Uterus (tissue), 4 donors: ENCODE measurements around the gene PTPRJ. TPM values are rescaled to one million over a fixed set of nuclear protein-coding genes. Genes with fewer than 3 reads are reported as not detected.
A peak's percentile ranks its signal among the peaks of the same experiment; 100 is the strongest.
"Not testable (repeated sequence)": the region's sequence is repeated elsewhere in the genome, so short reads cannot be mapped to it uniquely, and the experiment has no call there.

Experiments
- DNase-seq, 2 donors: peaks; one replicate each; pipeline ENCODE4 v3.0.0-alpha.2; 2019 to 2020
- H3K27ac ChIP-seq, 2 donors: fragments of 200-600 bp; sonication (generic); 1 replicate in 1 of 2; 2 replicates in 1 of 2; pipeline ENCODE4 v1.5.1; 2016 to 2018
- H3K27me3 ChIP-seq, 2 donors: fragments of 200-600 bp; sonication (generic); one replicate each; pipeline ENCODE4 v1.5.1; 2018 to 2019; ENCODE audit warnings: control low read depth in 1 of 2
- H3K36me3 ChIP-seq, 2 donors: fragments of 200-600 bp; sonication (generic); one replicate each; pipeline ENCODE4 v1.5.1; 2019; ENCODE audit warnings: control low read depth in 1 of 2
- H3K4me1 ChIP-seq, 2 donors: fragments of 200-600 bp; sonication (generic); one replicate each; pipeline ENCODE4 v1.5.1; 2018 to 2019; ENCODE audit warnings: control low read depth in 1 of 2
- H3K4me3 ChIP-seq, 2 donors: fragments of 200-600 bp; sonication (generic); 1 replicate in 1 of 2; 2 replicates in 1 of 2; pipeline ENCODE4 v1.5.1; 2018 to 2019; ENCODE audit warnings: mild to moderate bottlenecking in 1 of 2
- H3K9me3 ChIP-seq, 2 donors: fragments of 200-600 bp; sonication (generic); one replicate each; pipeline ENCODE4 v1.5.1; 2019; ENCODE audit warnings: control low read depth in 1 of 2
- POLR2A ChIP-seq, 2 donors: fragments of 450-650 bp; IDR thresholded peaks; one replicate each; pipeline ENCODE4 v1.6.1; 2016; ENCODE audit warnings: antibody characterized with exemption in 2 of 2, mild to moderate bottlenecking in 1 of 2, moderate library complexity in 1 of 2
- intact Hi-C: fragments of 100-400 bp; cut with DNase I; formaldehyde crosslinking; loops from one replicate; pipeline ENCODE4 v1.15.1; 2023; ENCODE audit warnings: low total_unique reads
- total RNA-seq, 4 donors: library from RNA; depleted of rRNA in 3 of 4; stranded (reverse); fragments of >200 nt in 3 of 4; gene quantifications; one replicate each; pipeline versions ENCODE4 v1.1.0 to v1.2.4, GENCODE V29; 2014 to 2023
- TF ChIP-seq, protein P1 (sequence below), 4 experiments: fragments of 200-600 bp in 2 of 4; fragments of 450-650 bp in 2 of 4; sonication (generic) in 2 of 4; IDR thresholded peaks; one replicate each; pipeline ENCODE4 v1.5.1; 2016 to 2019; ENCODE audit warnings: antibody characterized with exemption in 4 of 4, mild to moderate bottlenecking in 2 of 4, moderate library complexity in 1 of 4
- donor health status: DM: yes; HTN: yes; CAD: no.

PTPRJ gene
- 10 to 100 TPM in 1 of 4 donors, 1 to 10 TPM in 3; 2.1 to 22.1 (median 7.1) TPM for total RNA-seq

DNA sequence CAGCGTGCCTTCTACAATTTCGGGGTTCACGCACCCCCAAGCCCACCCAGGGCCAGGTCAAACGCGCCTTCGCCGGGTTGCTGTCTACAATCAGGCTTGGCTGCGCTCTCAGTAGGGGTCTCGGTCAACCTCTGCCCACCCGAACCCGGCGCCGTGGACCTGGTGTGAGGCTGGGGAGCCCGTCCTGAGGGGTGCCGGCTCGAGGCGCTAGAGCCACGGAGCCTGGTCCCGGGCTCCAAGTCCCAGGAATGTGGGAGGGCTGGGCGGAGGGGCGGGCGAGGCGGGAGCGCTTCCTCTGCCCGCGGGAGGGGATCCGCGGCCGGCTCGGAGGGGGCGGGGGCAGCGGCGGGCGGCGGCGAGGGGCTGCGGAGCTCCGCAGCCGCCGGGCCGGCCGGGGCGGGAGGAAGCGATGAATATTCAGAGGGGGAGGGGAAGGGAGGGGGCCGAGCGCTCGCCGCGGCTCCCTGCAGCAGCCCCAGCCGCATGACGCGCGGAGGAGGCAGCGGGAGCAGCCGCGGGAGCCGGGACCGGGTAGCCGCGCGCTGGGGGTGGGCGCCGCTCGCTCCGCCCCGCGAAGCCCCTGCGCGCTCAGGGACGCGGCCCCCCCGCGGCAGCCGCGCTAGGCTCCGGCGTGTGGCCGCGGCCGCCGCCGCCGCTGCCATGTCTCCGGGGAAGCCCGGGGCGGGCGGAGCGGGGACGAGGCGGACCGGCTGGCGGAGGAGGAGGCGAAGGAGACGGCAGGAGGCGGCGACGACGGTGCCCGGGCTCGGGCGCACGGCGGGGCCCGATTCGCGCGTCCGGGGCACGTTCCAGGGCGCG lies at the start of gene PTPRJ:
PTPRJ (plus strand) TSS at position 472 of the 819 bp plus-strand sequence. CDS start 354 bp downstream, outside the sequence.
- peaks cover 0 to 14% of the 10 kb centered on the region in 2 donors for H3K4me1 ChIP-seq
- DNase-seq = peak; percentile 25 to 27
- peak within 1 kb of the TSS; percentile 14 to 55 for H3K27ac ChIP-seq
- peak in 1 of 2 donors; percentile 49 for TF ChIP-seq POLR2A (IDR thresholded peaks at IDR 0.05)
- TF ChIP-seq, protein P1, sequence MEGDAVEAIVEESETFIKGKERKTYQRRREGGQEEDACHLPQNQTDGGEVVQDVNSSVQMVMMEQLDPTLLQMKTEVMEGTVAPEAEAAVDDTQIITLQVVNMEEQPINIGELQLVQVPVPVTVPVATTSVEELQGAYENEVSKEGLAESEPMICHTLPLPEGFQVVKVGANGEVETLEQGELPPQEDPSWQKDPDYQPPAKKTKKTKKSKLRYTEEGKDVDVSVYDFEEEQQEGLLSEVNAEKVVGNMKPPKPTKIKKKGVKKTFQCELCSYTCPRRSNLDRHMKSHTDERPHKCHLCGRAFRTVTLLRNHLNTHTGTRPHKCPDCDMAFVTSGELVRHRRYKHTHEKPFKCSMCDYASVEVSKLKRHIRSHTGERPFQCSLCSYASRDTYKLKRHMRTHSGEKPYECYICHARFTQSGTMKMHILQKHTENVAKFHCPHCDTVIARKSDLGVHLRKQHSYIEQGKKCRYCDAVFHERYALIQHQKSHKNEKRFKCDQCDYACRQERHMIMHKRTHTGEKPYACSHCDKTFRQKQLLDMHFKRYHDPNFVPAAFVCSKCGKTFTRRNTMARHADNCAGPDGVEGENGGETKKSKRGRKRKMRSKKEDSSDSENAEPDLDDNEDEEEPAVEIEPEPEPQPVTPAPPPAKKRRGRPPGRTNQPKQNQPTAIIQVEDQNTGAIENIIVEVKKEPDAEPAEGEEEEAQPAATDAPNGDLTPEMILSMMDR (IDR thresholded peaks at IDR 0.05) = peak in 1 of 4 experiments; percentile 12
- H3K9me3 ChIP-seq = no peaks in the 10 kb centered on the region
- H3K27me3 ChIP-seq = no peaks in the 10 kb centered on the region
- H3K36me3 ChIP-seq = no peaks in the 10 kb centered on the region
- intact Hi-C loops = no loop called here
- peak within 1 kb of the TSS; percentile 44 to 72 for H3K4me3 ChIP-seq

- no peaks in the 10 kb centered on the region for H3K27me3 ChIP-seq
- DNase-seq = no peak
- H3K4me1 ChIP-seq = no peaks in the 10 kb centered on the region
- H3K36me3 ChIP-seq = no peaks in the 10 kb centered on the region
- H3K9me3 ChIP-seq = no peaks in the 10 kb centered on the region
- H3K4me3 ChIP-seq = no peak overlapping the region
- intact Hi-C loops = no loop called here
- TF ChIP-seq, protein P1 (IDR thresholded peaks at IDR 0.05) = no peak
- H3K27ac ChIP-seq = no peak overlapping the region
Observed at GRCh38 chr11:47932544-47932943, 47.8 kb upstream of the PTPRJ start.

GRCh38 chr11:47933797-47934196 lies 46.6 kb upstream of the PTPRJ start:
- H3K9me3 ChIP-seq, H3K27me3 ChIP-seq, H3K4me1 ChIP-seq, intact Hi-C loops, H3K36me3 ChIP-seq, H3K4me3 ChIP-seq, DNase-seq, H3K27ac ChIP-seq: not testable (repeated sequence)

DNA sequence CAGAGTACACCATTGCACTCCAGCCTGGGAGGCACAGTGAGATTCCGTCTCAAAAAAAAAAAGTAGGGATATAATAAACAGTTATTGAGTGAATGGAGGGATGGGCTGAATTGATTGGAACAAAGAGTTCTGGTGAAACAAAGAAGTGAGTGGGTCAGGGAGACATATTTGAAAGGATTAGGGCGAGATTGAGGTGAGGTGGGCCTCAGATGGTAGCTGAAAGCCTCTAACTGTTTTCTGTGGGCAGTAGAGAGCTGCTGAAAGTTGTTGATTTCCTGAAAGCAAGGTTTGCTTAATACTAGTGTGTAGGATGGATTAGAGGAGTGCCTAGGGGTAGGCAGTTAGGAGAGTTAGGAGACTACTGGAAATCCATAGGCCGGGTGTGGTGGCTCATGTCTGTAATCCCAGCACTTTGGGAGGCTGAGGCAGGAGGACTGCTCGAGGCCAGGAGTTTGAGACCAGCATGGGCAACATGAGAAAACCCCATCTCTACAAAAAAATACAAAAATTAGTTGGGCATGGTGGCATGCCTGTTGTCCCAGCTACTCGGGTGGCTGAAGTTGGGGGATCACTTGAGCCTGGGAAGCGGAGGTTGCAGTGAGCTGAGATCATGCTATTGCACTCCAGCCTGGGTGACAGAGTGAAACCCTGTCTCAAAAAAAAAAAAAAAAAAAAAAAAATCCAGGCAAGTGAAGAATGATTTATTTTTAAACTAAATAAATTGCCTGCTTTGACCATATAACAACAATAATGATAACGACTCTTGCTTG lies 41.4 kb upstream of the PTPRJ start:
- Histone ChIP-seq H3K27ac (no peak overlapping the region), H3K27me3 (no peaks in the 10 kb centered on the region), H3K9me3 (no peaks in the 10 kb centered on the region), H3K4me3 (no peak overlapping the region), H3K36me3 (no peaks in the 10 kb centered on the region), H3K4me1 (no peaks in the 10 kb centered on the region)
- DNase-seq = no peak
- intact Hi-C loops = loop anchor here (5.0 kb wide), 1 partner anchor 168 kb away; no protein-coding TSS in a partner anchor
- TF ChIP-seq, protein P1 (IDR thresholded peaks at IDR 0.05) = no peak
- TF ChIP-seq POLR2A (IDR thresholded peaks at IDR 0.05) = no peak

DNA sequence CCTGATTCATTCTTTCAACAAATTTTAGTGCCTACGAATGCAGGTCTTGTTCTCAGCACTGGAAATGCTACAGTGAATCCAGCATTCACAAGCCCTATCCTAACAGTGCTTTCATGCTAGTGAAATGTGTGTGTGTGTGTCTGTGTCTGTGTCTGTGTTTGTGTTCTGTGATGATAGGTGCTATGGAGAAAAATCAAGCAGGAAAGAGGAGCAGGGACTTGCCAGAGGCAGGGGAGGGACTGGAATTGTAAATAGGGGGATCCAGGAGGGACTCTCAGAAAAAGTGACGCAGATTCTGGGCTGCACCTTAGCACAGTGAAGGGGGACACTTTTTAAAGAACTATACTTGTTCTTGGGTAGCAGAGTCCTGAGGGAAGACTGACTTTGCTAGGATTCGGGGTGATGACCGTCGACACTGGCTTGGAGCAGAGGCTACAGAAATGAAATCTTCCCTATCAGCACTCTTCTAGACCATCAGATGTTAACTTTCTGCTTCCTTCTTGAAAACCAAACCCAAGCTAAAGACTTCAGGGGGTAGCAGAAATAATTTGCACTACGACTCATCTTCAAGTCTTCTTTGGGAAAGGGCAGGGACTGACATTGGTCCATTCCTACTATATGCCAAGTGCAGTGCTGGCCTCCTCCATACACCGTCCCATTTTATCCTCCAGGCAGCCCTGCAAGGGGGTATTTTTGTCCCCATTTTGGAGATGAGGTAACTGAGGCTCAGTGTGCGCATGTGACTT lies 39.3 kb upstream of the PTPRJ start:
- Histone ChIP-seq H3K27ac (no peak overlapping the region), H3K4me3 (no peak overlapping the region), H3K36me3 (no peaks in the 10 kb centered on the region), H3K9me3 (no peaks in the 10 kb centered on the region), H3K4me1 (no peaks in the 10 kb centered on the region), H3K27me3 (no peaks in the 10 kb centered on the region)
- TF ChIP-seq POLR2A (IDR thresholded peaks at IDR 0.05) = no peak
- TF ChIP-seq, protein P1 (IDR thresholded peaks at IDR 0.05) = no peak
- DNase-seq = no peak
- intact Hi-C loops = no loop called here
